DMS153 (cell line): ENCODE results near the gene GOLGA2.
"Not testable (repeated sequence)": the region's sequence is repeated elsewhere in the genome, so short reads cannot be mapped to it uniquely, and the experiment has no call there.

Source experiments
- DNase-seq: peaks from one replicate; lab custom pipeline; 2025; lab: John Stamatoyannopoulos, UW

The GOLGA2 gene

GRCh38 chr9:128294142-128294541 lies 18.3 kb upstream of the GOLGA2 start:
- DNase-seq: no peak

- DNase-seq: no peak
These were observed 17.3 kb upstream of the GOLGA2 start for GRCh38 chr9:128293091-128293490.

GRCh38 chr9:128292009-128292408 lies 16.2 kb upstream of the GOLGA2 start:
- no peak for DNase-seq

- DNase-seq: no peak
These were observed 12.6 kb upstream of the GOLGA2 start for GRCh38 chr9:128288273-128289004.

GRCh38 chr9:128286440-128286839 lies 10.6 kb upstream of the GOLGA2 start:
- no peak for DNase-seq

- no peak for DNase-seq
These were observed 9.4 kb upstream of the GOLGA2 start for GRCh38 chr9:128285033-128285784.

- DNase-seq: no peak
These were observed 6.7 kb upstream of the GOLGA2 start for GRCh38 chr9:128282500-128282899.

- no peak for DNase-seq
These were observed 4.3 kb upstream of the GOLGA2 start for GRCh38 chr9:128280084-128280622.

GRCh38 chr9:128279088-128280073 lies 3.6 kb upstream of the GOLGA2 start:
- DNase-seq: not testable (repeated sequence)

- no peak for DNase-seq
These were observed 915 bp upstream of the GOLGA2 start for GRCh38 chr9:128276574-128277270.

GRCh38 chr9:128276008-128276573 lies 284 bp upstream of the GOLGA2 start, which contains the start of gene SWI5:
Gene SWI5 (plus strand): TSS chr9:128276276.
- DNase-seq: peak; percentile 97

- no peak for DNase-seq
These were observed 1.6 kb downstream of the GOLGA2 start for GRCh38 chr9:128274245-128274644.

- DNase-seq: no peak
These were observed 4.3 kb downstream of the GOLGA2 start for GRCh38 chr9:128271512-128271911.

GRCh38 chr9:128271112-128271511 lies 4.7 kb downstream of the GOLGA2 start:
- DNase-seq: no peak

- no peak for DNase-seq
These were observed 8.8 kb downstream of the GOLGA2 start for GRCh38 chr9:128266868-128267590.

- no peak for DNase-seq
These were observed 10.4 kb downstream of the GOLGA2 start for GRCh38 chr9:128265348-128265847.

- DNase-seq: no peak
These were observed 13.1 kb downstream of the GOLGA2 start for GRCh38 chr9:128262687-128263086.

GRCh38 chr9:128260340-128260739 lies 15.5 kb downstream of the GOLGA2 start:
- no peak for DNase-seq

GRCh38 chr9:128259156-128259555 lies 16.7 kb downstream of the GOLGA2 start:
- DNase-seq: no peak

GRCh38 chr9:128258326-128258725 lies 17.5 kb downstream of the GOLGA2 start:
- no peak for DNase-seq
